ENCODE results near the gene TTC4.

TTC4 gene

DNA sequence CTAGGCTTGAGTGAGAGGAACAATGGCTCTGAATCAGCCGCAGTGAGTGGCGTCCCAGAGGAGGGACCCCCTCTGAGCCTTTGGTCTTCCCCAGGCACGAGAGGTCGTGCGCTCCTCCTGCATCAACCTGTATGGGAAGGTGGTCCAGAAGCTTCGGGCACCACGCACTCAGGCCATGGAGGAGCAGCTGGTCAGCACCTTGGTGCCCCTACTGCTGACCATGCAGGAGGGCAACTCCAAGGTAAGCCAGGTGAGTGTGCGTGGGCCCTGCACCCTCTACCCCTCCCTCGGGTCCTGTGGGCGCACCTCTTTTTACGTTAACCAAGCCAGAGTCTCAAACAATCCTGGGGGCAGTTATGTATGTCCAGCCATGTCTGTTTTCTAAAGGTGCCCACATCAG is 13.7 kb upstream of the TTC4 start:
- H3K4me3 ChIP-seq (ENCODE audit: low read length), result no peak overlapping the region
- TF ChIP-seq, protein P1, sequence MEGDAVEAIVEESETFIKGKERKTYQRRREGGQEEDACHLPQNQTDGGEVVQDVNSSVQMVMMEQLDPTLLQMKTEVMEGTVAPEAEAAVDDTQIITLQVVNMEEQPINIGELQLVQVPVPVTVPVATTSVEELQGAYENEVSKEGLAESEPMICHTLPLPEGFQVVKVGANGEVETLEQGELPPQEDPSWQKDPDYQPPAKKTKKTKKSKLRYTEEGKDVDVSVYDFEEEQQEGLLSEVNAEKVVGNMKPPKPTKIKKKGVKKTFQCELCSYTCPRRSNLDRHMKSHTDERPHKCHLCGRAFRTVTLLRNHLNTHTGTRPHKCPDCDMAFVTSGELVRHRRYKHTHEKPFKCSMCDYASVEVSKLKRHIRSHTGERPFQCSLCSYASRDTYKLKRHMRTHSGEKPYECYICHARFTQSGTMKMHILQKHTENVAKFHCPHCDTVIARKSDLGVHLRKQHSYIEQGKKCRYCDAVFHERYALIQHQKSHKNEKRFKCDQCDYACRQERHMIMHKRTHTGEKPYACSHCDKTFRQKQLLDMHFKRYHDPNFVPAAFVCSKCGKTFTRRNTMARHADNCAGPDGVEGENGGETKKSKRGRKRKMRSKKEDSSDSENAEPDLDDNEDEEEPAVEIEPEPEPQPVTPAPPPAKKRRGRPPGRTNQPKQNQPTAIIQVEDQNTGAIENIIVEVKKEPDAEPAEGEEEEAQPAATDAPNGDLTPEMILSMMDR (conservative IDR thresholded peaks at IDR 0.05; ENCODE audit: low read length), result no peak
- DNase-seq (ENCODE audit: low read depth), result no peak

DNA sequence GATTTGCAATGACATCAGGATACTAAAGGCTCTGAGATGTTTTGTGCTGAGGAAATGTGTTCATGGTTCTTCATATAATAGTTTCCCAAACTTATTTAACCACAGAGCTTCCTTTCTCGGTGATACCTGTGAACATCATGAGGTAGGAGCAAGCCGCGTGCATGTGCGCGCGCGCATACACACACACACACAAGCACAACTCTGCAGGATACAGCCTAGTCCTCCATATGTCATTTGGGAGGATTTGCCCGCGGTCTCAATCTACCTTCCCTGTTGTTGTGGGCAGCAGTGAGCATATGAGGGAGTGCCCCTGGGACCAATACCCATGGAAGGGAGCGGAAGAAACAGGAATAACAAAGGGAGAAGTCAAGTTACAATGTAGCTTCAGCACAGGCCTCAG is 12.2 kb upstream of the TTC4 start:
- TF ChIP-seq, protein P1 (conservative IDR thresholded peaks at IDR 0.05; ENCODE audit: low read length), result no peak
- DNase-seq (ENCODE audit: low read depth), result no peak

DNA sequence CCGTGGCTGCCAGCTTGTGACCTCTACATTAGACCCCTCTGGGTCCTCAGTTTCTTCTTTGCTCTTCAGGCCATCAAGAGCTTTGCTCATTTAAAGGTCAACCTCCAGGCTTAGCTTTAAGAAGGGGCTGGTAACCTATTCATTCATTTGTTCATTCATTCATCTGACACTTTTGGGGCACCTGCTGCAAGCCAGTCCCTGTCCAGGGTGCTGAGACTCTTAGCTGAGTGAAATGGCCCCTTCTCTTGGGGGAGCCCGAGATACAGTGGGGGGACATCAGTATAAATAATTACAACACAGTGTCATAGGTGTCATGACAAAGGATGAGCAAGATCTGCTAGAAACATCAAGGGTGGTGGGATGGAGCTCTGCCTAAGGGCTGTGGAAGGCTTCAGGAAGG is 10.5 kb upstream of the TTC4 start:
- no peak for DNase-seq (ENCODE audit: low read depth)
- TF ChIP-seq, protein P1 (conservative IDR thresholded peaks at IDR 0.05; ENCODE audit: low read length), result no peak
- no peak overlapping the region for H3K4me3 ChIP-seq (ENCODE audit: low read length)

More for the DNA sequence above, 12.2 kb upstream of the TTC4 start:
- H3K4me3 ChIP-seq (ENCODE audit: low read length), result no peak overlapping the region

DNA sequence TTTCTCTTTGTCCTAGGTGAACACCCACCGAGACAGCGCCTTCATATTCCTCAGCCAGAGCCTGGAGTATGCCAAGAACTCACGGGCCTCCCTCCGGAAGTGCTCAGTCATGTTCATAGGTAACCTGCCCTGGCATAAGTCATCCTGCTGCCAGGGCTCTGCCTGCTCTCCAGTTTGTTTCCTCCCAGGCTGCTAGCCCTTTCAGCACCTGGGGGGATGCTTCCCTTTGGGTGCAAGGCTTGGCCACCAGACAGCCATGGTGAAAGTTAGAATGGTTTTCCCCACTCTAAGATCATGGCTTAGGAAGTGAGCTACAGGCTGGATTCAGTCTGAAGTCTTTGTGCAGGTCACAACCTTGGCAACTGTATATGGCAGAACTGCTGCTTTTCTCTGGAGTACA is 9.2 kb upstream of the TTC4 start:
- no peak for DNase-seq (ENCODE audit: low read depth)
- no peak overlapping the region for H3K4me3 ChIP-seq (ENCODE audit: low read length)
- TF ChIP-seq, protein P1 (conservative IDR thresholded peaks at IDR 0.05; ENCODE audit: low read length), result no peak

DNA sequence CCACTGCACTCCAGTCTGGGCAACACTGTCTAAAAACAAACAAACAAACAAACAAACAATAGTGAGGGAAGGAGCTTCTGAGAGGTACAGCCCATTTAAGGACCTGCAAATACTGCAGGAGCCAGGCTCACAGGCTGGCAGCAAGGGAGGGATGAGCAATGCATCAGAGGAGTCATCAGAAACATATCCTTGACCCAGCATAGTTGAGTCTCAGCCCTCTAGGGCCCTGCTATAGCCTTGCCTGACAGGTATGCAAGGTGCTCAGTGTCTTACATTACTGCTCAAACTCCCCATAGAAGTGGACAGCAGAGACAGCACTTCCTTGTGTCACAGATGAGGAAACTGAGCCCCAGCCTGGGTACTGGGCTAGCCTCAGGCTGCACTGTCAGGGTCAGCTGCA is 7.3 kb upstream of the TTC4 start:
- H3K4me3 ChIP-seq (ENCODE audit: low read length), result no peak overlapping the region
- TF ChIP-seq, protein P1 (conservative IDR thresholded peaks at IDR 0.05; ENCODE audit: low read length), result no peak
- DNase-seq (ENCODE audit: low read depth), result no peak

DNA sequence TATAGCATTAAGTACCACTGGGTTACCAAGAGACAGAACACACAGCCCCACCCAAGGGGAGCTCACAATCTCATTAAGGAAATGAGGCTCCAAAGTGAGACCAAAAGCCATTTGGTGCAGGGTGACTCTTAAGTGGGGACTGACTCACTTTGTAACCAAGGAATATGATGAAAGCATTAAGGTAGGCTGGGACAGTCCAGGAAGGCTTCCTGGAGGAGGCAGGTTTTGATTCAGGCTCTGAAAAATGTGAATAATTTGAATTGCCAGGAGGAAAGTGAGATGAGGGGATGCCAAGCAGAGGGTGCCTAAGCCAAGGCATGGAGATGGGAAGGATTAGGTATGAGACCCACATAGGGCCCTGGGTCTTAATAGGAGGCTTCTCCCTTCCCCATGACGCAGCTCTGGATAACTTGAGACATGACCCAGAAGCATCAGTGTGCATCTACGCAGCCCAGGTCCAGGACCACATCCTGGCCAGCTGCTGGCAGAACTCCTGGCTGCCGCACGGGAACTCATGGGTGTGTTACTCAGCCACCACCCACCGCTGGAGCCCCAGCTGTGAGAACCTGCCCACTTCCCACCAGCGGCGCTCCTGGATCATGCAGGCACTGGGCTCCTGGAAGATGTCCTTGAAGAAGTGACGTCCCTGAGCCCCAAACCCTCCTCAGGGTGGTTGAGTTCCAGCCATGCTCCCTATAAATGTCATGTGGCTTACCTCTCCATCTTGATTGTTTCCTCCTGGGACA is 5.9 kb upstream of the TTC4 start:
- no peak overlapping the region for H3K4me3 ChIP-seq (ENCODE audit: low read length)
- DNase-seq (ENCODE audit: low read depth), result no peak
- TF ChIP-seq, protein P1 (conservative IDR thresholded peaks at IDR 0.05; ENCODE audit: low read length), result no peak

DNA sequence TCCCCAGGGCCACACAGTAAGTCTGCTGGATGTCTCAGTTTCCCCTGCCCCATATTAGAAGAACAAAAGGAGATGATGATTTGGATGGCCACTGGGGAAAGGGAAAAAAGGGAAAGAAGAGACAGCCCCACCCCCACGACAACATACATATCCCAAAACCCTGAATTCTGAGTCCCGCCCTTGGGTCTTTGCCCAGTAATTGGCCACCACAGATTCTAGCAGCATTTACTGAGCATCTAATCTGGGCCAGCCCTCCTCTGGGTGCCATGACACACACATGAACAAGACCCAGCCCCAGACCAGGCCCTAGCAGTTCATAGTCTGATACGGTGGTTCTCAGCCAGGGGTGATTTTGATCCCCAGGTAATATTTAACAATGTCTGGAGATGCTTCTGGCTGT is 5.2 kb upstream of the TTC4 start:
- no peak overlapping the region for H3K4me3 ChIP-seq (ENCODE audit: low read length)
- TF ChIP-seq, protein P1 (conservative IDR thresholded peaks at IDR 0.05; ENCODE audit: low read length), result no peak
- no peak for DNase-seq (ENCODE audit: low read depth)

Measured in AG10803 (cell line).